Nucleus accumbens (tissue), 56 donors: ENCODE data around the gene HMGXB3.

Experiments used
- DNase-seq, 56 donors: peaks; one replicate each; lab custom pipeline; 2025; lab: John Stamatoyannopoulos, UW

HMGXB3 gene

DNA sequence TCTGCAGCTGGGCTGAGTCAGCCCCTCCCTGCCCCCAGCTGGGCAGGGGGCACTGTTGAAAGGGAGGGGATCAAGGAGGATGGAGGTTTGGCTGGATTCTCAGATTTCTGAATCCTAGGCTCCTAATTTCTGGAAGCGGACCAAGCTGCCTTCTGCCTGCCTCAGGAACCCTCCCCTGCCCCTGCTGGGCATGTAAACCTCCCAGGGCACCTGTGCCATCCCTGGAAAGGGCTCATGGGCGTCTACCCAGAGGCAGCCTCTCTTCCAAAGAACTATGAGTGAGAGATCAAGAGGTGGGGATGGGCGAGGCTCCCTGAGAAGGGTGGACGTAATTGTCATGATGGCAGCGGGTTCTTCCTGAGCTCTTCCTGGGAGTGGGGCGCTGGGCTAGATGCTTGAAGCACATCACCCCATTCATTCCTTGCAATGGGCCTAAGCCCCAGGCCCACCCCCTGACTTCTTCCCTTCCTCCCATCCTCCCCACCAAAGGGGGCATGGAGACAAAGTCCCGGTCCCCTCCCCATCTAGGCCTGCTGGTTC, 64.2 kb downstream of the HMGXB3 start:
- DNase-seq: no peak

DNA sequence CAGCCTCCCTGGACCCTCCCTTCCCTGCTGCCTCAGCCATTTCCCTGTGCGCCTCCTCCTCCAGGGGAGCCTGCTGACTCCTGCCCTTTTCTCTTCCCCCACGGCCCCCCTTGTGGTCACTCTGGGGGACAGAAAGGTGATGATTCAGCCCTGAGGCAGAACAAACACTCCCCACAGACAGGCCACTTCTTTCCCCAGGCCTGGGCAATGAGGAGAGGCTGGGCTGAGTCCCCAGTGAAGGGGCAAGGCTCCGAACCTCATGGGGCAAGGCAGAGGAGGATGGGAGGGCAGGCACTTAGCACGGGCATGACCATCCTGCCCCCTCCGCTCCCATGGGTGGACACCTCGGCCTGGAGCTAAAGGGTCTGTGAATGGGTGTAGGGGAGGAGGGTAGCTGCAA, 64.8 kb downstream of the HMGXB3 start:
- peak in 8 of 56 donors; percentile 20 to 34 (median 26) for DNase-seq

DNA sequence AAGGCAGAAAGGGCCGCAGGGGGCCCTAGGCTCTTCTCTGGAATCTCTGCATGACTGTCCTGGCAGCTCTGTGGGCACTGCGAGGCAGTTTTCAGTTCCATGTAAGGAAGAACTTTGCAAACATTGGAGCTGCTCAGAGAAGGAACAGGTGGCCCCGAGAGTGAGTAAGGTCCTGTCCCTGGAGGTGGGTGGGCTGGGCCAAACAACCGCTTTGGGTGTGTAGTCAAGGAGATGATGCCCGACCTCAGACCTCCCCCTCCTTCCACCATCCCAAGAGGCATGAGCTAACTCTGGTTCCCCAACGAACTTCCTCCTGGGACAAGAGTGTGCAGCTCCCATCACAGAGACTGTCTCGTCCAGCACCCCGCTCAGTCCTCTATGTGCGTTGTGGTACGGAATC, 65.3 kb downstream of the HMGXB3 start:
- DNase-seq: no peak

DNA sequence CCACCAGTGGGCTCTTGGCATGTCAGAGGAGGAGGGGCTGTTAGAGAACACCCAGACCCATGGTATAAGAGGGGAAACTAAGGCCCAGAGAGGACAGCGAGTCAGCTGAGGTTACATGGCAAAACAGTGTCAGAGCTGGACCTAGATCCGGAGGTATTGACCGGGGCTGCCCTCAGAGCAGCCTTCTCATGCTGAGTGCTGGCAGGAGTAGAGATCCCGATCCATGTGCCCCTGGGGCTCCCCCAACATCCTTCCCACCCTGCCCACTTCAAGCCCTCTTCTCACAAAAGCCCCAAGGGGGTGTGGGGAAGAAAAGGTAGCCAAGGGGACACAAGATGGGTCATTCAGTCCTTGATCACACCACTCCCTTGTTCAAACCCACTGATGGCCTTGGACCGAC, 65.9 kb downstream of the HMGXB3 start:
- no peak for DNase-seq

DNA sequence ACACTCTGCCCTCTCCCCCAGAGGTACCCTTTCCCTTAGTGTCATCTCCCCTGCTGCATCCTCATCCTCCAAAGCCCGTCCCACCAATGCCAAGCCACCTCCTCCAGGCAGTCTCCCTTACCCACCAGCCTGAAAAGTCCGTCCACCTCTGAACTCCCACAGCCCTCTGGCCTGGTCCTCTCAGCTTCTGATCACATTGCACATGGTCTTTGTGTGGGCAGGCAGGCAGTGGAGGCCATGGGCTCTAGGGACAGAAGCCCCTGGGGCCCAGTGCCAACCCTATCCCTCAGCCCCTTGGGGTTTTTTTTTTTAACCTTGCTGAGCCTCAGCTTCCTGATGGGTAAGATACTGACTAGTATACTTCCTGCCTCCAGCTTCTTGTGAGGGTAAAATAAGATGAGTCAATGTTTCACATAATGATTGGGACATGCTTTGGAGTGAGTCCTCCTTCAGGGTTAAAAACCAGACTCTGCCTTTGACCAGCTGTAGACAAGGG, 66.4 kb downstream of the HMGXB3 start:
- DNase-seq: no peak

DNA sequence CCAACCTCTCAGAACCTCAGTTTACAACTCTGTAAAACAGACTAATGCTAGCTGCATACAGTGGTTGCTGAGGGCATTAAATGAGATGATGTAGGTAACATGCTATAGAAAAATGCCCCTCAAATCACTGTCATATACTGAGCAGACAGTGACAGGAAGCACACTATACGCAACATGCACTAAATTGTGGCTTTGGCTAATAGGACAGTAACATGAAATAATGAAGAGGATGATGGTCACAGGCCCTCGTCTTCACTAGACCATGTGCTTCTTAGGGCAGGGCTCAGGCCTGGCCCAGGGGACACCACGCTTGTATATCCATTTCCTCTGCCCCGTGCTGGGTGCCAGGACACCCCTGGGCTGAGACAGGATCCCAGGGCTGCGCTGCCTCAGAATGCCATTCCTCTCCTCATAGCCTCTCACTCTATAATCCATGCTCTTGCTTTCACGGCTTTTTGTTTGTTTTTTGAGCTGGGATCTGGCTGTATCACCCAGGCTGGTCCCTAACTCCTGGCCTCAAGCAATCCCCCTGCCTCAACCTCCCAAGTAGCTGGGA, 66.9 kb downstream of the HMGXB3 start:
- DNase-seq: no peak

DNA sequence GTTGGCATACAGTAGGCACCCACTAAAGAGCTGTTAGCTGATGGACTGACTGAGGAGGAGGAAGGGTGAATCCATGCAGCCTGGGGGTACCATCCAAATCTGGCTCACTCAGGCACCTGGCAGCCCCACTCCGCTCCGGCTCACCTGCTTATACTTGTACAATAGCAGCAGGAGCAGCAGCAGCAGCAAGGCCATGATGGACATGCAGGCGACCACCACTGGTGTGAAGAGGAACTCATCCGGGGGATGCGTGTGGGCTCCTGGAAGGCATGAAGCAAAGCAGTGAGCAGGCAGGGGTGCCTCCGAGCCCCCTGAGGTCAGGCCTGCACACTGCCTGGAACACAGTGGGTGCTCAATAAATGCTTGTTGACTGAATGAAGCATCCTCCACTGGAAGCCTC, 67.5 kb downstream of the HMGXB3 start:
- DNase-seq: no peak

DNA sequence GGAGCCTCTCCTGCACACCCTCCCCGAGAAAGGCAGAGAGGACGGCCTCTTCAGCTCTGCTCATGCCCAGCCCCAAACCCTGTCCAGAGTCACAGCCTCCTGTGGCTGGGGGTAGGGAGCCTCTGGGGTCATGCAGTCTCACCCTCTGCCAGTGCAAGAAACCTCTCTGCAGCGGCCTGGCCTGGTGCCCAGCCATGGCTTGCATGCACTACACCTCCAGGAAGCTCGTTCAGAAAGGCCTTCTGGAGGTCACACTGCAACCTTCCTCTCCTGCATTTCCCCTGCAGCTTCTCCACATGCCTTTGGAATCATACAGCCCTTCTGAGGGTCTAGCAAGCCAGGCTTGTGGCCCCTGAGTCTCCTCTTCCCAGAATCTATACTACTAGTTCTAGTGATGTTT, 67.9 kb downstream of the HMGXB3 start:
- DNase-seq: no peak

DNA sequence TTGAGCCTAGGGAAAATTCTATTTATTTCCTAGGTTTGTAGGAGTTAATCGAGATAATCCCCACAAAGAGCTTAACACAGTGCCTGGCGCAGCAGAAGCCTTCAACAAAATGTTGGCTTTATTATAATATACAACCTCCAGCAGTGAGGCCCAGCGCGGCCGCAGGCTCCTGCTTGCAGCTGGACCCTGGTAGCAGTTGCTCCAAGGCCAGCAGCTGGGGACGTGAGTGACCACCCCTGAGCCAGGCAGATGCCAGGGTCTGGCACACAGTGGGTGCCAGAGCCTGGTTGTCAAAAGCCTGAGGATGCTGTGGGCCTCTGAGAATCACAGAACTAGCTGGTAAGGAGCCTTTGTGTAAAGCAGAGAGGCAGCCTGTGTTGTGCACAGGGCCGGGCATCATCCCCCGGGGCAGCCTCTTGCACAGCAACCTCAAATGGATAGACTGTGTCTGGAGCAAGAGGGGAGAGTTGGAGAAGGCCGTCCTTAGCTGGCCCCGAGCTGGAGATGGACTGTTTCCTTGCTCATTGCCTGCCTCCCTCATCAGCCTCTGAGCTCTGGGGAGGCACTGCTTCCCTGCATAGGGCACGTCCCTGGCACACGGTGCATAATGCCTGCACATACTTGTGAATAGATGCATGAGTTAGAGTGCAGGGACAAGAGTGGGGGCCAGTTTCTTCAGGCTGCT, 68.6 kb downstream of the HMGXB3 start:
- no peak for DNase-seq

DNA sequence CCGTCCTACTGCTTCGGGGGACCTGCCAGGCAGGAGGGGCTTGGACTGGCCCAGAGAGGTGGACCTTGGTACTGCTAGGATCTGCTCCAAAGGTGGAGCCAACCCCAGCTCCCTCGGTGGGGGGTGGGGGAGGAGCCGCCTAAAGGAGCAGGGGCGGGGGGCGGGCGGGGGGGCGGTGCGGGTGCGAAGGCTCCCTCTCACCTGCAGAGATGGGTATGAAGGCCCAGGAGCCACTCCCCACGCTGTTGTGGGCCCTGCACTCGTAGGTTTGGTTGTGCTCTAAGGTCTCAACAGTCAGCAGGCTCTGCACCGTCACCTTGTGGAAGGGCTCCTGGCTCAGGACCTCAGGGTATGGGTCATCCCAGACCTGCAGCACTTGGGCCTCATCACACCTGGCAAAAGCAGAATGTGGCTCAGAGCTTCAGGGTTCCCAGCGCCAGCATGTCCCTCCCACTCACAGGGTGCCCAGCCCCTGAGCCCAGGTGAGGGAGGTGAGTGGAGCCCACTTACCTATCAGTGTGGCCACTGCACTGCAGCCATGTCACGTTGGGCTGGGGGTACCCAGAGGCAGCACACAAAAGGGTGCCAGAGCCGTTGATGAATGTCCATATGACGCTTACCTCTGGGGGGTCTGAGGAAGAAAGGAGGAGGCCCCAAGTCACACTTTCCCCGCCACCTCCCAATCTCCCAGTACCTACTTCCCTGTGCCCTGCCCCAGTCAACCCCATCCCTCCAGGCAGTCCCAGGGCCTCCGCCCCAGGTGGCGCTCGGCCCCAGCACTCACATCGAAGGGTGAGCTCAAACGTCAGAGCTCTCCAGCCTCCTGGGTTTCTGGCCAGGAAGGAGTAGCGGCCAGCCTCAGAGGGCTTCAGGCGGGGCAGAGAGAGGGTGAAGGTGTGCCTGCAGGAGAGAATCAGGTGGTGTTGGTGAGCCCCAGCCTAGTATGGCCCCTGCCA, 69.4 kb downstream of the HMGXB3 start:
- no peak for DNase-seq

DNA sequence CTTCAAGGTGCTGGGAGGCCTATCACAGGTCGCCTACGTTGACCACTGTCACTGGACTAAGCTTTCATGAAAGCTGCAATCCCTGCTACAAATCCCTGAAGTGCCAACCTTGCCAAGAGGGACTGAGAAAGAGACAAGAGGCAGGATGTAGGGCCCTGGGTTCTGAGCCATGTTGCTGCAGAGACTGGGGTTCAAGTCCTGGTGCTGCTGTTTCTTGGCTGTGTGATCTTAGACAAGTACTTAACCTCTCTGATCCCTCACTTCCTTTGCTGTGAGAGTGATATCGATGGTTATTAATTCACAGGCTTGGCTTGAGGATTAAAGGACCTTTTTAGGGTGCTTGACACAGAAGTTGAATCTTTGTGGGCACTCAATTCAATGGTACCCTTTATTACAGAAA, 70.3 kb downstream of the HMGXB3 start:
- DNase-seq: no peak

DNA sequence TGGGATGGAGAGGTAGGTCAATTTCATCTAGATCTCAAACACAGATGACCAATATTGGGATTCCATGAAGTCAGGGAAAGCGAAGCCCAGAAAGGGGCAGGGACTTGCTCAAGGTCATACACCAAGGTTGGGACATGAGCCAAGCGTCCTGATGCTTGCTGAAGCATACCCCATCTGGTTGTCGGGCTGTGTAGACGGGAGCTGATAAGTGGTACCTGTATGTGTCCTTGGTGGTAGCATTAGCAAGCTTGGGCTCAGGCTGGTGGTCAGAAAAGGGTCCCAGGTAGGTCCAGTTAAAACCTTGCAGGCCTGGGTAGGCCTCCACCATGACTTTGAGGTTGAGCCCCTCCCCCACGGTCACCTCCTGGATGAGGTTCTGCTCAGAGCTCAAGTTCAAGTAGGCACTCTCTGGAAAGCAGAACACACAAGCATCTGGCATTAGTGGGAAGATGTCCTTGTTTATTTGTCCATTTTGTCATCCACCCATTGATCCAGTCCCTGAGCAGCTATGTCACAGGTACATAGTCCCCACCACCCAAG, 72.6 kb downstream of the HMGXB3 start:
- DNase-seq: no peak

DNA sequence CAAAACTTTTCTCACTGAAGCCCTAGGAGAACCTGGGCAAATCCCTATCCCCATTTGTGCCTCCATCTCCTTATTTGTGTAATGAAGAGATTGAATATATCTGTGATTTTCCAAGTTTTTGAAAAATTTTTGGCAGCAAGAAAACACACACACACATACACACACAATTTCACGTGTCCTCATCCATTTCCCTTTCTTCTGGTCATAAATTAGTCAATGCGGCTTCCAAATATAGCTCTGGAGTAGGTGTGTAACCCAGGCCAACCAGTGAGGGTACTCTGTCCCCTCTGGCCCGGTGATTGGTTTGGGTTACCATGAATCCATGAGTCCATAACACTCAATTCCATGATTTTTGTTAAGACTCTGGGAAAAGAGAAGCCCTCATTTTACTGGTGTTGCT, 73.1 kb downstream of the HMGXB3 start:
- no peak for DNase-seq

DNA sequence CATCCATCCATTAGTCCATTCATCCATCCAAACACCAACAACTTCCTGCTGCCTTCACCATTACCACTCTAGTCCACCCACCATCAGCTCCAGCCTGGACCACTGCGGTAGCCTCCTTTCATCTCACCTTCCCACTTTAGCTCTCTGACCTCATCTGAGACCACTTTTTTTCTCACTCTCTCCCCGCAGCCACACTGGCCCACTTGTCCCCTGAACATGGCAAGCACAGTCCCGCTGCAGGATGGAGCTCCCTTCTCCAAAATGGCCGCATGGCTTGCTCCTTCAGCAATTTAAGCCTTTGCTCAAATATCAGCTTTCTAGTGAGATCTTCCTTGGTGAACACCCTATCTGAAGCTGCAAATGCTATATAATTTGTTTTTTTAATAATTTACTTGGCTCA, 74.7 kb downstream of the HMGXB3 start:
- no peak for DNase-seq

DNA sequence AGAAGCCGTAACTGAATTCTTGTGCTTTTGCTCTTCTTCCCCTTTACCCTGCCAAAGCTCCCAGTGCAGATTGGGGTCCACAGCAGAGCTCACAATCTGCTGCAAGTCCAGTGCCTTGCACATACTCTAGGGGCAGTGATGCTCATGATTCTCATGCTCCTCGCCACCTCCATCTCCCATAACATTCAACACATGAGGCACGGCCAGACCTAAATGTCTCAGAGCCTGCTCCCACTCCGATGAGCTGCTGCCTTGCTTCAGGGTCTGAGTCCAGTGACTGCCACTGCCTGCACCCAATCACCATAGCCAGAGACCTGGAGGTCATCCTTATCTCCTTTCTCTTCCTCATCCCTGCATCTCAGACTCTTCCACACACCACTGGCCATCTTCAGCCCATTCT, 75.3 kb downstream of the HMGXB3 start:
- no peak for DNase-seq

DNA sequence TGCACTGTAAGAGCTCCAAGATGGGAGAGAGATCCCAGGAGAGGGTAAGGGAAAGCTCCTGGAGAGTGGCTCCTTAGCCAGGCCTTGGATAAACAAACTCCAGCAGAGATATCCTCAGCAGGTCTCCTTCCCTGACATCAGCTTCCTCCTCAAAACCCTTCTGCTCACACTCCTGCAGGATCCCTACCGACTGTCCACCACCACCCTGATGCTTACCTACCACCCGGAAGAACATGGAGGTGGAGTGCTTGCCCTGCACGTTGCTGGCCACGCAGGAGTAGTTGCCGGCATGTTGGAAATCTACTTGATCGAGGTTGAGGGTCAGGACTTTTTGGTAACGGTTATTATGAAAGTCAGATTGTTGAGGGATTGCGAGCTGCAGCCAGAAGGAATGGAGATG, 76.5 kb downstream of the HMGXB3 start:
- no peak for DNase-seq

DNA sequence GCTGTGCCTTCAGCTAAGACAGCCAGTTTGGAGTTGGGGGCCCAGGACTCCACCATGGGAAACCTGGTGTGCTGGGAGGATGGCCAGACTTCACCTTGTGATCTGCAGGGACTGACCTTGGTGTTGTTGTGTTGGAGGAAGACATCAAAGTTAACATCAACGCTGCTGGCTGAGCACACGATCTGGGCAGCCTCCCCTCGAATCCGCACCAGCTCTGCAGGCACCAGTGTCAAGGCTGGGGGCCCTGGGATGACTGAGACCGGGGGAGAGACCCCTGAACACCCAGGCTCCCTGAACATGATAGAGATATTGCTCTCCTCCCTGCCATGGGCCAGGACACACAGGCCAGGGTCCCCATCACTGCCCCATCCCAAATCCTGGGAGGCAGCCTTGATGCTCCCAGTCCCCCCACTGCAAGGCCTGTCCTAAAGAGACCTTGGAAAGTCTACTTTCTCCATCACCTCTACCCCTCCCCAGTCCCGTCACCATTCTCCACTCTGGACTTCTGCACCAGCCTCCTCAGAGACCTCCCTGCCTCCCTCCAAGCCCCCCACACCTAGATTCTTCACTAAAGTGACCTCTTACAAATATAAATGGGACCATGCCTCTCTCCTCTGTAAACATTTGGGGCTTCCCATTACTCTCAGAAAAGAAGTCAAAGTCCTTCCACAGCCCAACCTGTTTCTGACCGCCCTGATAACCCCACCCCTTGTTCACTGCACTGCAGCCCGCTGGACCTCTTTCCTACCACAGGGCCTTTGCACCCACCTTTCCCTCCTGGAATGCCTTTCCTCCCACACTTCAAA, 77.7 kb downstream of the HMGXB3 start:
- DNase-seq: no peak

DNA sequence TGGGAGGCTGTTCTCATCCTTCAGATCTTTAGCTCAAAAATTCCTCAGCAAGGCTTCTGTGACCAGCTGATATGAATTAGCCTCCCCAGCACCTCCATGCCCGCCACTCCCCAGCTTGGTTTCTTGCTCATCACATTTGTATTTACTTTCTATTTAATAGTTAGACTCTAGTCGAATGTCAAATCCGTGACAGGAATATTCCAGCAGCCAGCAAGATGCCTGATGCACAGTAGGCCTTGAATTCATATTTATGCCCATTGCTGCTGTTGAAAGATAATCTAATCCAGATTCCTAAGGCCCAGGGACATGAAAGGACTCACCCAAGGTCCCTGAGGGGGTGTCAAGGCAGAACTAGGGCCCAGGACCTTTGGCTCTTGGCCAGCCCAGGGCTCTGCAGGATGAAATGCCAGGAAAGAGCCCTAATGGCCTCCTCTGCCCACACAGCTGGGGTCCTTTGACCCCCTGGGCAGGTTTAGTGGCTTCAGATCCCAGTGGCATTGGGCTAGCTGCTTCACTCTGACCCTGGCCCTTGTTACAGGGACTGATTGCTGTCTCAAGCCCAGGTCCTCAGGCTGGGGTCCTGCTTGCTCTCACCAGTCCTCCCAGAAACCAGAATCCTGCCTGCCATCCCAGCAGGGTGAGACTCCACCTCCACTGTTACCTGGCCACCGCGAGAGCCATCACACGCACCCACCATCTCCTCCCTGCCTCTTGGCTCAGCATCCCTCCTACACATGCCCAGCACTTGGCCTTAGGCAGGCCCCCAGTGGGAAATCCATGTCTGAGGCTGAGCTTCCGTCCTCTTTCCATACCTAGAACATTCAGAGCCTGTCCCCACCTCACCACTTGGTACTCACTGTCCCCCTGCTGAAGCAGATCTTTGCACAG, 78.5 kb downstream of the HMGXB3 start:
- DNase-seq: no peak

DNA sequence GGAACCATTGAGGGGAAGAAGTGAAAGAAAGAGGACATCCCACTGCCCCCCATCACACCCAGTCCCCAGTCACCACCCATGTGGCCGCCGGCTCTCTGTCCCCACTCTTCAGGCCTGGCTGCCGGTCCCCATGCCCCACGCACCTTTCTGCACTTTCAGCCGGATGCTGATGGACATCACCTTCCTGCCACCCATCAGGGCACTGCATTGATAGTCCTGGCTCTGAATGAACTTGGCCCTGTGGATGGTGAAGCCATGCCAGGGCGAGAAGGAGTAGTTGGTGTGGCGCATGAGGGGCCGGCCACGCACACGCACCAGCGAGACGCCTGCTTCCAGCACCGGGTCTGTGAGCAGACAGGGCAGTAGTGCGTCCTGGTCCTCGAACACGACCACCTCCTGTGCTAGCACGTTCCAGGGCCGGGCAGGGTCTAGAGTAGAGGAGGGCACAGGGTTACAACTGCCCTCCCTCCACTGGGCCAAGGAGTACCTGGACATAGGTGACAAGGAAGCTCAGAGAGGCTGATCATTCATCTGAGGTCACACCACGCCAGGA, 79.4 kb downstream of the HMGXB3 start:
- no peak for DNase-seq
